ENCODE measurements around the gene OR5K3.

The OR5K3 gene

GRCh38 chr3:98359993-98360675 lies 30.3 kb upstream of the OR5K3 start:
- no peak overlapping the region for H3K4me3 ChIP-seq (ENCODE audit: low read depth, low read length)
- TF ChIP-seq, protein P1, sequence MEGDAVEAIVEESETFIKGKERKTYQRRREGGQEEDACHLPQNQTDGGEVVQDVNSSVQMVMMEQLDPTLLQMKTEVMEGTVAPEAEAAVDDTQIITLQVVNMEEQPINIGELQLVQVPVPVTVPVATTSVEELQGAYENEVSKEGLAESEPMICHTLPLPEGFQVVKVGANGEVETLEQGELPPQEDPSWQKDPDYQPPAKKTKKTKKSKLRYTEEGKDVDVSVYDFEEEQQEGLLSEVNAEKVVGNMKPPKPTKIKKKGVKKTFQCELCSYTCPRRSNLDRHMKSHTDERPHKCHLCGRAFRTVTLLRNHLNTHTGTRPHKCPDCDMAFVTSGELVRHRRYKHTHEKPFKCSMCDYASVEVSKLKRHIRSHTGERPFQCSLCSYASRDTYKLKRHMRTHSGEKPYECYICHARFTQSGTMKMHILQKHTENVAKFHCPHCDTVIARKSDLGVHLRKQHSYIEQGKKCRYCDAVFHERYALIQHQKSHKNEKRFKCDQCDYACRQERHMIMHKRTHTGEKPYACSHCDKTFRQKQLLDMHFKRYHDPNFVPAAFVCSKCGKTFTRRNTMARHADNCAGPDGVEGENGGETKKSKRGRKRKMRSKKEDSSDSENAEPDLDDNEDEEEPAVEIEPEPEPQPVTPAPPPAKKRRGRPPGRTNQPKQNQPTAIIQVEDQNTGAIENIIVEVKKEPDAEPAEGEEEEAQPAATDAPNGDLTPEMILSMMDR (IDR thresholded peaks at IDR 0.05; ENCODE audit: low read depth, low read length, missing control alignments), result peak; percentile 35
- peak; percentile 53 for DNase-seq (ENCODE audit: low read depth)

DNA sequence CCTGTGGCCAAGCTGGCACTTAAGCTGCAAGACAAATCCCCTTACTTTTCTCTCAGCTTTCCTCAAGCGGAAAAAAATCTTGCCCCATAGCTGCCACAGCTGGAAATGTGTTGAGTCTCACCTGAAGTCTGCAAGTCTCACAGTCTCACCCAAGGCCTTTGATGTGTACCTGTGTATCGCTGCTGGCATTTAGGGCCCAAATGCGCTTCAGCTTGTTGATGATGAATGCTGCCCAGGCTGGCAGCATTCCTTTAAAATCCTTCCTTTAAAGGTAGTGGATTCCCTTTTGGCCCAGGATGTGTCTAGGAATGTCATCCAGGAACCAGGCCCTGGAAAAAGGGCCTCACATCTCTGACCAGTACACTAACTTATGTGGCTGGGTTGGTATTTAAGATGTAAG lies 29.8 kb upstream of the OR5K3 start:
- no peak for DNase-seq (ENCODE audit: low read depth)
- H3K4me3 ChIP-seq (ENCODE audit: low read depth, low read length), result no peak overlapping the region
- TF ChIP-seq, protein P1 (IDR thresholded peaks at IDR 0.05; ENCODE audit: low read depth, low read length, missing control alignments), result no peak

- H3K4me3 ChIP-seq (ENCODE audit: low read depth, low read length), result no peak overlapping the region
- TF ChIP-seq, protein P1 (IDR thresholded peaks at IDR 0.05; ENCODE audit: low read depth, low read length, missing control alignments), result no peak
- DNase-seq (ENCODE audit: low read depth), result peak; percentile 10
These were observed 29.2 kb upstream of the OR5K3 start for GRCh38 chr3:98361289-98361688.

DNA sequence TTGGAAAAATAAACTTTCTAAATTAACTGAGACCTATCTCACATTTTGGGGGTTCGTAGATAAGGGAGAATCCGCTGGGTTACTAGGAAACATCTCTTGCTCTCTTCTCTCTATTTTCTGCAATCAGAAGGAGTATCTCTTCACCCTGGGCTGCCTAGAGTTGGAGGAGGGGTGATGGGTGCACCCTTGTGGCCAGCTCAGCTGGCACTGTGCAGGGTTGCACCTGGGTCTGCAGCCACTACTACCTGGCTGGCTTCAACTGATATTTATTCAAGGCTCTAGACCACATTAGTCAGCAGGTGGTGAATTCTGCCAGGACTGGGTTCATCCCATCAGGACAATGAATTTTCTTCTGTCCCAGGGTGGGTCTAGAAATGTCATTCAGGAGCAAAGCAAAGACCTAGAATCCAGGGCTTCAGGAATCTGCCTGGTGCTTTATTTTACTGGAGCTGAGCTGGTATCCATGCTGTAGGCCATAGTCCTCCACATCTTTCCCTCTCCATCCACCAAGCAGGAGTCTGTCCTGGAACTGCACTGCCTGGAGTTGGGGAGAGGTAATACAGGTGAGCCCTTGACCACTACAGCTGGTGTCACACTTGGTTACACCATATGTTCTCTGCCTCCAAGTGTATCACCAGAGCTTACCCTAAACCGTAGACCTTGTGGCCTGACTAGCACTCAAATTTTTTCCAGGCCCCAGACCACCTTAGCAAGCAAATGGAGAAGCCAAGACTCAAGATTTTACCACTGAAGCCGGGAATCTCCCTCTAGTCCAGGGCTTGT lies 22.8 kb upstream of the OR5K3 start:
- H3K4me3 ChIP-seq (ENCODE audit: low read depth, low read length), result no peak overlapping the region
- TF ChIP-seq, protein P1 (IDR thresholded peaks at IDR 0.05; ENCODE audit: low read depth, low read length, missing control alignments), result no peak
- DNase-seq (ENCODE audit: low read depth), result no peak

- TF ChIP-seq, protein P1 (IDR thresholded peaks at IDR 0.05; ENCODE audit: low read depth, low read length, missing control alignments), result no peak
- no peak overlapping the region for H3K4me3 ChIP-seq (ENCODE audit: low read depth, low read length)
- DNase-seq (ENCODE audit: low read depth), result no peak
These were observed 19.3 kb upstream of the OR5K3 start for GRCh38 chr3:98371186-98371585.

DNA sequence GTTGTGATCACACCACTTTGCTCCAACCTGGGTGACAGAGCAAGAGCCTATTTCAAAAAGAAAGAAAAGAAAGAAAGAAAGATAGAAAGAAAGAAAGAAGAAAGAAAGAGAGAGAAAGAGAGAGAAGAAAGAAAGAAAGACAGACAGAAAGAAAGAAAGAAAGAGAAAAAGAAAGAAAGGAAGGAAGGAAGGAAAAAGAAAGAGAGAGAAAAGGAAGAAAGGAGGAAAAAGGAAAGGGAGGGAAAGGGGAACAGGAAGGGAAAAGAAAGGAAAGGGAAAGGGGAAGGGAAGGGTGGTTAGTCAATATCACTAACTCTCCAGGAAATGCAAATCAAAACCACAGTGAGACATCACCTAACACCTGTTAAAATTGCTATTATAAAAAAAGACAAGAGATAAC lies 18.6 kb upstream of the OR5K3 start:
- no peak for DNase-seq (ENCODE audit: low read depth)
- no peak overlapping the region for H3K4me3 ChIP-seq (ENCODE audit: low read depth, low read length)
- TF ChIP-seq, protein P1 (IDR thresholded peaks at IDR 0.05; ENCODE audit: low read depth, low read length, missing control alignments), result no peak
